Astrocyte (in vitro differentiated cells and primary cell): Measurements from ENCODE around the gene LMCD1. TPM values are rescaled to one million over a fixed set of nuclear protein-coding genes. Genes with fewer than 3 reads are reported as not detected.

Experiments
- DNase-seq: peaks from one replicate; pipeline ENCODE4 v3.0.0-alpha.2; 2010; ENCODE audit warnings: low read depth
- FAIRE-seq: peaks from 2 replicates; lab custom pipeline; 2011; peaks lifted over from hg19 to GRCh38; lab: Jason Lieb, UNC
- H2AFZ ChIP-seq: 2 replicates; pipeline ENCODE4 v1.6.0; 2012; ENCODE audit warnings: low read depth, low read length, inconsistent platforms
- H3K27ac ChIP-seq: 2 replicates; pipeline ENCODE4 v1.5.1; 2011; ENCODE audit warnings: low read depth, low read length, inconsistent platforms
- H3K27me3 ChIP-seq: 2 replicates; pipeline ENCODE4 v1.6.0; 2011; ENCODE audit warnings: low read length, inconsistent platforms; ENCODE audit not compliant: insufficient read depth
- H3K36me3 ChIP-seq: 2 replicates; pipeline ENCODE4 v1.5.1; 2011; ENCODE audit warnings: low read length, inconsistent platforms; ENCODE audit not compliant: insufficient read depth
- H3K4me1 ChIP-seq: 2 replicates; pipeline ENCODE4 v1.5.1; 2011; ENCODE audit warnings: low read length, inconsistent platforms; ENCODE audit not compliant: insufficient read depth
- H3K4me2 ChIP-seq: 2 replicates; pipeline ENCODE4 v1.6.0; 2012; ENCODE audit warnings: low read length, inconsistent platforms
- H3K4me3 ChIP-seq: 2 replicates; pipeline ENCODE4 v1.5.1; 2011; ENCODE audit warnings: low read depth, mild to moderate bottlenecking, low read length, inconsistent platforms; ENCODE audit not compliant: insufficient read depth
- H3K79me2 ChIP-seq: 2 replicates; pipeline ENCODE4 v1.6.0; 2012; ENCODE audit warnings: mild to moderate bottlenecking, low read length, inconsistent platforms; ENCODE audit not compliant: insufficient read depth
- H3K9ac ChIP-seq: 2 replicates; pipeline ENCODE4 v1.6.0; 2012; ENCODE audit warnings: mild to moderate bottlenecking, low read length, inconsistent platforms
- H3K9me3 ChIP-seq: 2 replicates; pipeline ENCODE4 v1.5.1; 2012; ENCODE audit warnings: low read depth, mild to moderate bottlenecking, low read length, inconsistent platforms; ENCODE audit not compliant: insufficient read depth
- H4K20me1 ChIP-seq: 2 replicates; pipeline ENCODE4 v1.6.0; 2012; ENCODE audit warnings: low read length, inconsistent platforms; ENCODE audit not compliant: insufficient read depth
- H3K27ac Mint-ChIP-seq: one replicate; pipeline ENCODE4 v1.8.0; 2021; ENCODE audit warnings: mild to moderate bottlenecking, mixed read lengths; ENCODE audit not compliant: unreplicated experiment
- H3K27me3 Mint-ChIP-seq: one replicate; pipeline ENCODE4 v1.8.0; 2021; ENCODE audit warnings: low read depth, mixed read lengths; ENCODE audit not compliant: unreplicated experiment
- H3K36me3 Mint-ChIP-seq: one replicate; pipeline ENCODE4 v1.8.0; 2021; ENCODE audit warnings: low read depth, mixed read lengths; ENCODE audit not compliant: unreplicated experiment
- H3K4me1 Mint-ChIP-seq: one replicate; pipeline ENCODE4 v1.8.0; 2021; ENCODE audit warnings: low read depth, mixed read lengths; ENCODE audit not compliant: unreplicated experiment
- H3K4me3 Mint-ChIP-seq: one replicate; pipeline ENCODE4 v1.8.0; 2021; ENCODE audit warnings: mild to moderate bottlenecking, moderate library complexity, mixed read lengths; ENCODE audit not compliant: unreplicated experiment
- H3K9me3 Mint-ChIP-seq: one replicate; pipeline ENCODE4 v1.8.0; 2021; ENCODE audit warnings: mild to moderate bottlenecking, mixed read lengths; ENCODE audit not compliant: unreplicated experiment
- CTCF ChIP-seq: IDR thresholded peaks from 2 replicates; pipeline ENCODE4 v1.5.1; 2011; ENCODE audit warnings: low read depth, mild to moderate bottlenecking, inconsistent platforms, low read length, moderate library complexity; ENCODE audit not compliant: insufficient read depth
- EZH2 ChIP-seq: IDR thresholded peaks from 2 replicates; pipeline ENCODE4 v1.6.1; 2012; ENCODE audit warnings: mild to moderate bottlenecking, low read length, inconsistent platforms; ENCODE audit not compliant: insufficient read depth
- total RNA-seq: library from RNA; stranded (reverse); gene quantifications from 2 replicates; pipeline ENCODE4 v1.2.1, GENCODE V29; 2021

The LMCD1 gene
- total RNA-seq, 1 donor from 2014 or later: 374 TPM

DNA sequence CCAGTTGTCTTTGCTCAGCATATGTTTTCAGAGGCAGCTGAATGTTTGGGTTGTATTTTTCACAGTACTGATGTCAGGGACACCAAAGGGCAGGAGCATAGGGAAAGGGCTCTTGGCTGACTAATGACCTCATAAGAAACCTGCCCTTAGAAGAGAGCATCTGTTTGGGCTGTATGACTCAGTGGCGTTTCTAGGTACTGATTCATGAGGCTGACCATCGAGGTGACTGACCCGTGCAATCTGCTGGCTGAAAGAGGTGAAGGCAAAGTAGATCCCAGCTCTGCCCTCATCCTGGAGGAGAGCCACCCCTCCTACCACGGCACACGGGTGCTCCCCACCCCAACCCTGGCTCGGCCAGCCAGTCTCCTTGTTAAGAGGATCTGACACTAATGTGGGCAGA, 8.3 kb downstream of the LMCD1 start:
- no peaks in the 10 kb centered on the region for H3K9me3 ChIP-seq
- FAIRE-seq (no peak), DNase-seq (peak; percentile 95)
- no peak overlapping the region for H3K4me3 ChIP-seq
- peaks cover 40% of the 10 kb centered on the region for H3K4me1 ChIP-seq
- H3K4me2 ChIP-seq: peak overlapping the region; percentile 58
- TF ChIP-seq EZH2 (no peak), CTCF (no peak)
- no peaks in the 10 kb centered on the region for H4K20me1 ChIP-seq
- Mint-ChIP-seq H3K4me3 (peak overlapping the region; percentile 74), H3K4me1 (peaks cover 72% of the 10 kb centered on the region), H3K36me3 (peaks cover 36% of the 10 kb centered on the region), H3K27ac (peak overlapping the region; percentile 97), H3K27me3 (no peaks in the 10 kb centered on the region), H3K9me3 (no peaks in the 10 kb centered on the region)
- no peak overlapping the region for H2AFZ ChIP-seq
- H3K27me3 ChIP-seq: no peaks in the 10 kb centered on the region
- peaks cover 24% of the 10 kb centered on the region for H3K79me2 ChIP-seq
- peak overlapping the region; percentile 79 for H3K27ac ChIP-seq
- peaks cover 16% of the 10 kb centered on the region for H3K36me3 ChIP-seq
- peak overlapping the region; percentile 53 for H3K9ac ChIP-seq

DNA sequence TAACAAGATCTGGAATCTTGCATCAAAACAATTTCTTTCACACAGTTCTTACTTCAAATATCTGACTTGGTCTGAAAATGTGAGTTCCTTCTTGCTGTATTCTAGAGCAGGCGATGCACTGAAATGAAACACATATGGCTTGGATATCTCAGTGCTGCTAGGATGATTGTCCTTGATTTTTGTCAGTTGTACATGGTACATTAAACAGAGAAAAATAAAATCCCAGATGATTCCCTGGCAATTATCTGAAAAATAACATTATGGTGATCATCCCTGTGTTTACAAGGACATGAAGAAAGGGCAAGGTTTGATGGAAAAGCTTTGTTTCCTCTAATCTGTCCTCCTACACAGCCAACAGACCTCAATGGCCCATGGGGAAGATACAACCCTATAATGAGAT, 10.6 kb downstream of the LMCD1 start:
- H3K27ac ChIP-seq: no peak overlapping the region
- H3K27me3 ChIP-seq: no peaks in the 10 kb centered on the region
- no peak overlapping the region for H3K4me2 ChIP-seq
- H3K79me2 ChIP-seq: peaks cover 27% of the 10 kb centered on the region
- no peak overlapping the region for H3K9ac ChIP-seq
- TF ChIP-seq CTCF (no peak), EZH2 (no peak)
- H3K4me1 ChIP-seq: peaks cover 23% of the 10 kb centered on the region
- peak overlapping the region; percentile 18 for H3K4me3 Mint-ChIP-seq
- H3K9me3 Mint-ChIP-seq: no peaks in the 10 kb centered on the region
- FAIRE-seq: no peak
- H3K4me1 Mint-ChIP-seq: peaks cover 72% of the 10 kb centered on the region
- H3K4me3 ChIP-seq: no peak overlapping the region
- H3K27ac Mint-ChIP-seq: peak overlapping the region; percentile 31
- H3K36me3 ChIP-seq: peaks cover 16% of the 10 kb centered on the region
- H3K36me3 Mint-ChIP-seq: peaks cover 27% of the 10 kb centered on the region
- no peaks in the 10 kb centered on the region for H4K20me1 ChIP-seq
- DNase-seq: no peak
- no peaks in the 10 kb centered on the region for H3K9me3 ChIP-seq
- no peak overlapping the region for H2AFZ ChIP-seq
- H3K27me3 Mint-ChIP-seq: no peaks in the 10 kb centered on the region

- Mint-ChIP-seq H3K27ac (peak overlapping the region; percentile 30), H3K27me3 (no peaks in the 10 kb centered on the region), H3K36me3 (peaks cover 16% of the 10 kb centered on the region), H3K4me3 (no peak overlapping the region), H3K4me1 (peaks cover 73% of the 10 kb centered on the region), H3K9me3 (no peaks in the 10 kb centered on the region)
- Histone ChIP-seq H3K27ac (no peak overlapping the region), H3K9ac (no peak overlapping the region), H3K9me3 (no peaks in the 10 kb centered on the region), H2AFZ (no peak overlapping the region), H4K20me1 (no peaks in the 10 kb centered on the region), H3K79me2 (peaks cover 21% of the 10 kb centered on the region), H3K4me3 (no peak overlapping the region), H3K36me3 (peaks cover 17% of the 10 kb centered on the region), H3K27me3 (no peaks in the 10 kb centered on the region), H3K4me2 (no peak overlapping the region), H3K4me1 (peaks cover 38% of the 10 kb centered on the region)
- DNase-seq: no peak
- TF ChIP-seq EZH2 (no peak), CTCF (no peak)
- FAIRE-seq: no peak
These were observed 14.5 kb downstream of the LMCD1 start for GRCh38 chr3:8516047-8516661.
